Stromal cell of bone marrow (primary cell): Measurements from ENCODE around the gene FAM228A.
"Not testable (repeated sequence)": the region's sequence is repeated elsewhere in the genome, so short reads cannot be mapped to it uniquely, and the experiment has no call there.

Source experiments
- DNase-seq: peaks from one replicate; pipeline ENCODE4 v3.0.0-alpha.2; 2012; ENCODE audit warnings: low read depth

FAM228A gene

DNA sequence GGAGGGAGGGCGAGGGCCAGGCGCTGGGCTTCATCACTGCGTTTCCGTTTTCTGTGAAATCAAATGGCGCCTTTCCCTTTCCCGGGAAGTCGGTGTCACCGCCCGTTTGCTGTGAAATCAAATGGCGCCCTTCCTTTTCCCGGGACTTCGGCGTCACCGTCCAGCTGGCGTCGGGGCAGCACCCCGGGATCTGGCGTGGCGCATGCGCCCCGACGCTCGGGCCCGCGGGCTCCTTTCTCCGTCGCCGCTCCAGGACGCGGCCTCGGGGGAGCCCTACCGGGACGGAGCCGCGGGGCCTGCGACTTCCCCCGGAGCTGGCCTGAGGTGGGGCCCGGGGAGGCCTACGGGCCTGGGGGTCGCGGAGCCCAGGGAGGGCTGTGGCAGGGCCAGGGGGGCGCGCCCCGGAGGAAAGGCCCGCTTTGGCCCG, at the start of gene FAM228A:
FAM228A (plus strand) TSS at position 203 of the 427 bp plus-strand sequence. CDS start 428 bp downstream, outside the sequence.
- DNase-seq, result no peak

DNA sequence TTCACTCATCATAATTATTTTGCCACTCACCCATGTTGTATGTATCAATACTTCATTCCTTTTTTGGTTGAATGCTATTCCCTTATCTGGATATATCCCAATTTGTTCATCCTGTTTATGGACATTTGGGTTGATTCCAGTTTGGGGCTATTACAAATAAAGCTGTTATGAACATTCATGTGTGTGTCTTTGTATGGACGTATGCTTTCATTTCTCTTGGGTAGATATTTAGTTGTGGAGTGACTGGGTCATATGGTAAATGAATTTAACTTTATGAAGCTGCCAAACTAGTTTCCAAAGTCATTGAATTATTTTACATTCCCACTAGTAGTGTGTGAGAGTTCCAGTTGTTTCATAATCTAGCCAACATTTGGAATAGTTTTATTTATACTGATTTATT, 48.9 kb upstream of the FAM228A start:
- no peak for DNase-seq

DNA sequence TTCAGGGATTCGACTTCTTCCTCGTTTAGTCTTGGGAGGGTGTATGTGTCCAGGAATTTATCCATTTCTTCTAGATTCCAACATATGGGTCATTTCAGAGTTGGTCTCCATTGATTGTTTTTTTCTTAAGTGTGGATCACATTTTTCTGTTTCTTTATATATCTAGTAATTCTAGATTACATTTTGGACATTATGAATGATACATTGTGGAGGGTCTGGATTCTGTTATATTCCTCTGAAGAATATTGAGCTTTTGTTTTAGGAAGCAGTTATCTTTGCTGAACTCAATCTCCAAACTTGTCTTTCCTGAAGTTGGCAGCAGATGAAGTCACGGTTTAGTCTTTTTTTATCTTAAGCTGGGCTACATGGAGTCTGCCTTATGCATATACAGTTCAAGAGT, 42.3 kb upstream of the FAM228A start:
- DNase-seq, result no peak

DNA sequence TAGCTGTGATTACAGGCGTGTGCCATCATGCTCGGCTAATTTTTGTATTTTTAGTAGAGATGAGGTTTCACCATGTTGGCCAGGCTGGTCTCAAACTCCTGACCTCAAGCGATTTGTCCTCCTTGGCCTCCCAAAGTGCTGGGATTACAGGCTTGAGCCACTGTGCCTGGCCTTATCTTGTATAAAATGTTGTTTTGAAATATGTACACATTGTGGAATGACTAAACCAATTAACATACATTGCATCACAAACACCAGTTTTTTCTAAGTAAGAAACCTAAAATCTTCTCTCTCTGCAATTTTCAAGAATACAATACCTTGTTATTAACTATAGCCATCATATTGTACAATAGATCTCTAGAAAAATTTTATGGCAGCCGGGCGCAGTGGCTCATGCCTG, 34.5 kb upstream of the FAM228A start:
- DNase-seq, result not testable (repeated sequence)

DNA sequence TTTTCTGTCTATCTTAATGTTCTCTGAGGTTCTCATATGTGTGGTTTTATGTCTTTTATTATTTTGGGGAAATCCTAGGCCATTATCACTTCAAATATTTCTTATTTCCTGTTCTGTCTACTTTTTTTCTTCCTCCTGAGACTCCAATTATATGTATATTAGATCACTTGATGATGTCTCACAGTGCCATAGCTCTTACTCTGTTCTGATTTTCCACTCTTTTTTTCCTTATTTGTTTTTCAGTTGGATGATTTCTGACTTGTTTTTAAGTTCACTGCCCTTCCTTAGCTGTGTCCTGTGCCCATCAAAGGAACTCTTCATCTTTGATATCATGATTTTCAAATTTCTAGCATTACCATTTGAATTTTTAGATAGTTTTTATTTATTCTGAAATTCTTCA, 27.5 kb upstream of the FAM228A start:
- no peak for DNase-seq

DNA sequence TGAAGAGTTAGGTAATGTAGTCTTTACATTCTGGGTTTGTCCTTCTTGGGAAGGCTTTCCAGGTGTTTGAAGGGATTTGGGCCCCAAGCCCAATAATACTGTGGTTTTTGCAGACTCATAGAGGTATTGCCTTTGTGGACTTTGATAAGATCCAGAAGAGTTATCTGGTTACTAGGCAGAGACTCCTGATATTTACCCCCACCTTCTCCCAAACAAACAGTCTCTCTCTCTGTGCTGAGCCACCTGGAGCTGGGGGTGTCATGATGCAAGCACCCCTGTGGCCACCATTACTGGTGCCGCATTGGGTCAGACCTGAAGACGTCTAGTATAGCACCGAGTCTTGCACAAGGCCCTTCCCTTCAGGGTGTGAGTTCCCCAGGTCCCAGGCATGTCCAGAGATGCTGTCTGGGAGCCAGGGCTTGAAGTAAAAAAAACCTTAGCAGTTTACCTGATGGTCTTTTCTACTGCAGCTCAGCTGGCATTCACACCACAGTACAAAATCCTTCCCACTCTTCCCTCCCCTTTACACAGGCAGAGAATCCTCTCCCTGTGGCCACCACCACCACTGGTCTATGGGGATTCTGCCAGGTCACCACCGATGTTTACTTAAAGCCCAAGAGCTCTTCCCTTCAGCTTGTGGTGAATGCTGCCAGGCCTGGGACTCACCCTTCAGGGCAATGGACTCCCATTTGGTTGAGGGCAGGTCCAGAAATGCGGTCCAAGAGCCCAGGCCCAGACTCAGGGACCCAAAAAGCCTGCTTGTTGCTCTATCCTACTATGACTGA, 22.2 kb upstream of the FAM228A start:
- DNase-seq, result no peak

DNA sequence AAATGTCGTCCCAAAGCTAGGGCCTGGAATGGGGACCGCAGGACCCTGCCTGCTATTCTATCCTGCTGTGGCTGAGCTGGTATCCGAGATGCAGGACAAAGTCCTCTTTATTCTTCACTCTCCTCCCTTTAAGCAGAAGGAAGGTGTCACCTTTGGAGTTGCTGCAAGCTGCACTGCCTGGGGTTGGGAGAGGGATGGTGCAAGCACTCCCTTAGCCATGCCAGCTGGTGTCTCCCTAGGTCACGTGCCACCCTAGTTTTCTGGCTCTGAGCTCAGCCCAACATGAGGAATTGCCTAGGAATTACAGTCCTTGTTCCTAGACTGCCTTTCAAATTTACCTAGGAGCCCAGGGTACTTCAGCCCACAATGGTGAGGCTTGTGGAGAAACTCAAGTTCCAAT, 21.4 kb upstream of the FAM228A start:
- DNase-seq, result no peak

DNA sequence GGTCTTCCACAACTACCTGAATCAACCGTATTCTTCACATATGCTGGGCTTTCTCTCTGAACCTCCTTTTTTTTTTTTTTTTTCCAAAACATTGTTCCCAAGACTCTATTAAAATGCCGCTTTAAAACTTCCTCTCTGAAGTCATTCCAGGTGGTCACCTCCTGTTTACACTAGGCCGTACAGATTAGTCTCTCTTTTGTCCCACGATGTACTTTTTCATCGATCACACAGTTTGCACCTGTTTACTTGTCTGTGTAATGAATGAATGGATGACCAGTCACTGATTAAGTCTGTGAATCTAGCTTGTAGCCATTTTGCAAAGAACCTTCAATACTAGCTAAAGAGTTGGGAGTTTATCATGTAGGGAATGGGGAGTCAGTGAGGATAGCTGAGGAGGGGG, 16.7 kb upstream of the FAM228A start:
- no peak for DNase-seq

DNA sequence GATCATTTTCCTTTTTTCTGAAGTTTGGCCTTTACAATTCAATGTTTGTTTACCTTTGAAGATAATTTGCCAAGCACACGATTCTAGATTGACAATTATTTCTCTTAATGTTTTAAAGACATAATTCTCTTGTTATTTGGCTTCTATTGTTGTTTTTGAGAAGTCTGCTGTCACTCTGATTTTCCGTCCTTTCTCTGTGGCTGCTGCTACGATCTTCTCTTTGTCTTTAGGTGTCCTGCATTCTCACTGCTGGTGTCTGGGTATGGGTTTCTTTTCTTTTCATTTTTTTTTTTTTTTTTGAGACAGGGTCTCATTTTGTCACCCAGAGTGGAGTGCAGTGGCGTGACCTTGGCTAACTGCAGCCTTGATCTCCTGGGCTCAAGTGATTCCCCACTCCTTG, 15.1 kb upstream of the FAM228A start:
- DNase-seq, result no peak

DNA sequence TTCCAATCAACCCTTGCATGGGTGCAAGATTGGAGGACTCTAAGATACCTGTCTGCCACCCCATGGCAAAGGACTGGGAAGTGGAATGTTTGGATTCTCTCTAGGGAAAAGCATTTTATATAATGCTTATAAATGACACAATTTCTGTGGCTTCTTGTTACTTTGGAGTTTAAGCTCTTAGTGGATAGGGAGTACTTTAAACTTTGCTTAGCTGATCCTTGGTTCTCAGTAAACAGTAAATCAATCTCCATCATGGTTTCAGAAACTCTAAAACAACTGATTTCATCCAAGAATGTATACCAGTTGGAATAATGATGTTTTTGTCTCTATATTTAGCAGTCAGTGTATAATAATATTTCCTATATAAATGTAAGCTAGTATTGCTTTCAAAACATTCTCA, 14.1 kb upstream of the FAM228A start:
- DNase-seq, result no peak

DNA sequence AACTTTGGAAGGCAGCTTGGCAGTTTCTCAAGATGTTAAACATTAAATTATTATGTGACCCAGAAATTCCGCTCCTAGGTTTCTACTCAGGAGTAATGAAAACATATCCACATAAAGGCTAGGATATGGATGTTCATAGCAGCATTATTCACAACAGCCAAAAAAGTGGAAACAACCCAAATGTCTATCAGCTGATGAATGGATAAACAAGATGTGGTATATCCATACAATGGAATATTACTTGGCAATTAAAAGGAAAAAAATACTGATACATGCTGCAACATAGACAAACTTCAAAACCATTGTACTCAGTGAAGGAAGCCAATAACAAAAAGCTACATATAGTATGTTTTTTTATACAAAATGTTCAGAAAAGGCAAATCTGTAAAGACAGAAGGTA, 12.4 kb upstream of the FAM228A start:
- no peak for DNase-seq

DNA sequence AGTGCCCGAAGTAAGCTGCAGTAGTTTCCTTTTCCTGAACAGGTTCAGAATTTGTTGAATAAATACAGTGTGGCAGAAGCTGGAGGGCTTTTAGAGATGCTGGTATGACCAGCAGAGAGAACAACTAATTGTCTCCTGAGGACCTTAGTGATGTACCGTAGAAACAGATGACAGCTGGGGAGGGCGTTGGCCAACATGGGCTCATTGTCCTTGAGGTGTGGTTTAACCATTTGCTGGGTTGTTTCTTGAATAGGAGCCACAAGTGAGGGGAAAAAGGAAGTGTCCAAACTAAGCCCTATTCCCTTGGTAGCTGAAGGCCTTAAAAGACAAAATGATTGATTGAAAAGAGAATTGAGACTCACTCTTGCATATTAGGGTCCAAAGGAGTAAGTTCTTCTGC, 11.7 kb upstream of the FAM228A start:
- DNase-seq, result no peak

DNA sequence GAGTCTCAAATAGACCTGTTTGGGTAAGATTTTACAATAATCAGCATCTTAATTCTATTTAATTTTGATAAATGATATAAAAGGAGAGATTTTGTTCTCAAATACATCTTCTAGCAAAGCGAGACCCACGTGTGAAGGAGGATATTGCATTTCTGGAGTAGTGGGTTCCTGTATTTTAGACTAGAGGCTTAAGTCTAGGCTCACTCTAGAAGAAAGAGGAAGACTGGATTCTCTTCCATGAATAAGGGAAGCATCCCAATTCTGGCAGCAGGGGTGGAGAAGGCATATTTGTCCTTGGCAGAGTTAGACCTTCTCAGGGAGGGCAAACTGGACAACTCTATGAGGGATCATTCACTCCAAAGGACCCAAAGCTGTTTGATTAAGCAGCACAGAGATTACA, 11.3 kb upstream of the FAM228A start:
- DNase-seq, result no peak

DNA sequence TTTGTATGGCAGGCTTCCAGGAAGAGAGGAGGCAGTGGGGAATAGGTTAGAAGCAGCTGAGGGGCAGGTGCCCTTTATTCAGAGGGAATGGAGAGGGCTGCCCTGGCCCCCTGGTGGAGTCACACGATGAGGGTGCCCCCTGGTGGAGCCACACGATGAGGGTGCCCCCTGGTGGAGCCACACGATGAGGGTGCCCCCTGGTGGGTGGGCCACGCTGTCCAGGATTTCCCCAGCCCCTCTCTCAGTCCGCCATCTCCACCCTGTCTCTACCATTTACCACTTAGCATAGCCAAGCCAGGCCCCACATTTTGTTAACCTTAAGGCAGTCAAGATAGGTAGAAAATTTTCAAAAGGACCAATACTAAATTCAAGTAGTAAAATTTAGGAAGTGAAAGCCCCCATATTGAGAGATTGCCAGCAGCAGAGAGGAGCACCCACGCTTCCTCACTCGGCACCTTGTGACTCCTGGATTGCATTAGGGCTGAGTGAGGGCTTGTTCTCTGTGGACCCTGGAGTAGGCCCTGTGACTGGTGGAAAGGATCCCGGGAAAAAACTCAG, 10.4 kb upstream of the FAM228A start:
- no peak for DNase-seq

DNA sequence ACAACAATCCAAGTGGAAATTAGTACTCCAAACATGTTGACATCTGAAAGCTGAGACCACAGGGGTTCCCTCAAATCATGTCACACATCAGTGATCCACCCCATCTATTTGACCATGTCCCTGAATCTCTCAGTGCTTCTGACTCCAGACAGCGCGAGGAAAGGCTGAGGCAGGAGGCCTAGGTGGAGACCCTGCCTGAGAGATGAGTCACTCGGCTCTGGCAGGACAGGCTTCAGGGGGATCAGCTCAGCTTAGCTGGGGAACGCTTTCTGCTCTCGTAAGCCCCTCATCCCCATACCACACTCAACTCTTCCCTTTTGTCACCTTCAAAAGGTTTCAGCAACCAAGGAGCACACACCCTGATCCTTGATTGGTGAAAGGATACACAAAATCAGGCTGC, 5.8 kb upstream of the FAM228A start:
- no peak for DNase-seq

DNA sequence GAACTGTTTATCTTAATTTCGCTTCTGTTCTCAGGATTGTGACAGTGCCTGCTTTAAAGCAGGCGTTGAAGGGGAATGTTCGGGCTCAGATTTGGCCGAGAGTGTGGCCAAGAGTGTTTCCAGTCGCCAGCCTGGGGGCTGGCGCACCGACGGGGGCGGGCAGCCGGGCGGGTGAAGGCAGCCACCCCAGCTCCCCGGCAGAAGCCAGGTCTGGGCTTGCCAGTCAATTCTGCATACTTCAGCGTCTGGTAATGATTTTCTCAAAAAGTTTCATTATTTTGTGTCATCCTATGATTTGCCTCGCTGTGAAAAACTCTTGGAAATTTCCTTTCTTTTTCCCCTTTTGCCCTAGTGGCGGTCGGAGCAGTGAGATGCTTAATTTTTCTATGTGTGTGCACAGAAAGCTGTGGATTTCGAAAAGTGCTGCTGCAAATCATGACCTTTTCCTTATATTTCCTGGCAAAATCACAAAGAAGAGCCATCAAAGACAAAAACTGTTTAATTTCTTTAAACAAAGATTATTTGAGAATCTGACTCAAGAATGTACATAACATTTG, 856 bp downstream of the FAM228A start:
- DNase-seq, result no peak

DNA sequence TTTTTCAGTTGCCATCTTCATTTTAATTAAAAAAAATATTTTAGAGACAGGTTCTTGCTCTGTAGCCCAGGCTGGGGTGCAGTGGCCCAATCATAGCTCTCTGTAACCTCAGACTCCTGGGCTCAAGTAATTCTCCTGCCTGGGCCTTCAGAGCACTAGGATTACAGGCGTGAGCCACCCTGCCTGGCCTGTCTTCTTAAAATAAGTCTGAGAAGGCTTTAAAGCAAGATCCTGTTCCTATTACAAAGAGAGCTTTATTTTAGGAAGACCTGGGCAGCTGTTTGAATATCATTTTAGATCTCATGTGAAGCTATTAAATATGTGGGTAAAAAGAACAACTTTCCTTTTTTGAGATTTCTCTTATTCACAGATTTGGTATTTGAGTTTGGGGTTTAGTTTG, 1.5 kb downstream of the FAM228A start:
- no peak for DNase-seq

DNA sequence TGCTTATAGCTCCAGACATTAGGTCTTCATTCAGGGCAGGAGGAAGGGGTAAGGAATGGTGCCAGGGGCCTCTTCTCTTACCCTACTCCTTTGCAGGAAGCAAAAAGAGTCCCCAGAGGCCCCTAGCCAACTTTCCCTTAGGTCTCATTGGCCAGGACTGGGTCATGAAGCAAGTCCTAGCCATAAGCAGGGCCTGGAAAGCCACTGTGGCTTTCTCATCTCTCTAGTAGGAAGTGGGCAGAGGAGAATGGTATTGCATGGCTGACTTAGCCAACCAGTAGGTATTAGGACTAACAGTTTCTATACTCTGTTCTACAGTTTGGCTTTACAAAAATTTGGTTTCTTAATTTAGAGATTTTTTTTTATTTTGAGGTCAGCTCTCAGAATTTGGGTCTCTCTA, 4.8 kb downstream of the FAM228A start:
- no peak for DNase-seq

DNA sequence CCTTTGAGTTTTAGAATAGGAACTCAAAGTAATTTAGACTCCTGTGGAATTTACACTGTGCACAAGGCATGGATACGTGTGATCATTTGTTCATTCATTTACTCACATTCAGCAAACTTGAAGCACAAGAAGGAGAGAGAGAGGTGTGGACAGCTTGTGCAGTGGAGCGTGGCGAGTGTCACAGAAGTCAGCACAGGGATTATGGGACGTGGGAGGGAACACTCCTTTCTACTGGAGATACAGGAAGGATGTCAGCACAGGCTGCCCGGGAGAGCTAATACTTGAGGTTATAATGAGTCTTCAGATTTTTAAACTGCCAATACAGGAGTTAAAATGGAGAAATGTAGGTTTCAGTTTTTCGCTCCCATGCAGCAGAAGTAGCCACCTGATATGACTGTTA, 7.0 kb downstream of the FAM228A start:
- no peak for DNase-seq

DNA sequence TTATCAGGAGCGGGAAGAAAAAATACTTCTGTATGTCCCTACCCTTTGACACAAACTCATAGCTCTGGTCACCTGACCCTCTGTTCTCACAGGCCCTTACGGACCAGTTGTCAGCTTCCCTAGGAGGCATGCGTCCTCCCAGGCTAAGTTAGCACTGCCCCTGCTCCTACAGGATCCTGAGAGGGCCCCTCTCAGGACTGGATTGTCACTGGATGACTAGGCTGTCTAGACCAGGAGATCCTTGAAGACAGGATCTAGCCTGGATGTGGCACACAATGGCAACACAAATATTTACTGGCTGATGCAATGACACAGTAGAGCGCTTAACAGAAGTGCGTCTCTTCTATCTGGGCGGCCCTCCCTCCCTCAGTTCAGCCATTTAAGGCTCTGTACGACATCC, 7.7 kb downstream of the FAM228A start:
- no peak for DNase-seq

DNA sequence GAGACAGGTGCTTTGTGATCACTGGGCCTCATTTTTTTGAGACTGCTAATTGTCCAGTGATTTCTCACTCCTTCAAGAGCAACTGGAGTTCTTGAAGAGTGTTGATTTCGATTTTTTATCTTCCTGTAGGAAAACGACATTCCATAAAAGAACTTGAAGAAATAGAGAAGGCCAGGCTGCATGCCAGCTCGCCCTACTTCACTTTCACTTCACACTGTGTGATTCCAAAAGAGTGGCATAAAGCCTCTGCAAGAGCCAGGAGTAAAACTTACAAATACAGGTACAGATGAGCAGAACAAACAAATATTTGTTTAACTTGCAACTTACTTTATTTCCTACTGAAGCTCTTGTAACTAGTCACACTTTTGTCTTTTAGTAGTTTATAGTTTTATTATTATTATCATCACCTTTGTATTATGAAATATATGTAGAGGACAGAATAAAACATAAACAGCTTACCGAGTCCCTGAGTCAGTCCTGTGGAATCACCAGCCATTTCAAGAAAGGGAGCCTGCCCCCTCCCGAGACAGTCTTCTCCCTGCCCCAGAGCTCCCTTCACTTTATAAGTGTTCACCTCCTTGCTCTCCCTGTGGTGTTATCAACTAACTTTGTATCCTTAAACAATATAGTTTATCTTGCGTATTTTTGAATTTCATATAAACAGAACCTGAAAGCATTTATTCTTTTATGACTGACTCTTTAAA, 8.7 kb downstream of the FAM228A start:
- DNase-seq, result no peak

DNA sequence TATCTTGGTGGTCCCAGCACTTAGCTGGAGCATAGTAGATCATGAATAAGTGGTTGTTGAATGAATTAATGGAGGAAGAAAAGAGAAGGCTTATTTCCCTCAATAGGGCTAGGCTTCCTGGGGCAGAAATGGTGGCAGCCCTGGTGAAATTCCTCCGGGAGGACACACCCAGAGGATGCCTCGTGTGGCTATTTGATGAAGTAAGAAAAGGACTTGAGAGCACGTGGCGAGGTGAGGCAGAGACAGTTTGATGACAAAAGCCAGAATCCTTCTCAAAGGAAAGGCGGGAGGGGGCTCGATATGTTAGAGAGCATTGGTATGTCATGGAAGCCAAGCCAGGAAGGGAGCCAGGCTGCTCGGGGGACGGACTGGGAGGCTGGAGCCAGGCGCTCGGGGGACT, 14.7 kb downstream of the FAM228A start:
- DNase-seq, result no peak

DNA sequence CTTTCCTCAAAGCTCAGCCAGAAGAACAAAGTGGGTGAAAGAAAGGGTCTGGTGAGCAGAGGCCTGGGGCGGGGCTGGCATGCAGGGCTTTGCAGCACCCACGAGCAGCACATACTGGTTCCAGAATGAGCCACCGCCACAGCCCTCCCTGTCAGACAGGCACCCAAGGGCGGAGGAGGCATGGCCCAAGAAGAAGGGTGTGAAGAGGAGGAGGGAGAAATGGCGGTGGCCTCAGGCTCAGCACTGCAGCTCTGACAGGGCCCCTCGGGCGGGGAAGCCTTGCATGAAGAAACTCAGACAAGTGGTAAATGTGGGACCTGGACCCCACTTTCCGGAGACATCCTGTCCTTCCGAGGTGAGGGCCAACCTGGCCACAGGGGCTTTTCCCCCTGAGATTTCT, 15.7 kb downstream of the FAM228A start:
- no peak for DNase-seq
